GM12878 (cell line): ENCODE measurements around the gene LRP5. TPM values are rescaled to one million over a fixed set of nuclear protein-coding genes. Genes with fewer than 3 reads are reported as not detected.

ENCODE experiments used
- ATAC-seq: fragments of 200-7000 bp; cut with Tn5 transposase; 3 replicates; pipeline ENCODE4 v1.9.1; 2020; ENCODE audit warnings: mild to moderate bottlenecking, moderate library complexity
- BruUV-seq: library from RNA; stranded (reverse); fragments of 400-500 nt; replicated peaks from 2 replicates; lab custom pipeline; 2021; lab: Mats Ljungman, UMichigan
- CTCF ChIA-PET: fragments of 300-600 bp; sonication (Branson Sonifier 250); formaldehyde crosslinking; extraction: SDS; loops from one replicate; lab custom pipeline; 2021; ENCODE audit warnings: inconsistent platforms; lab: Yijun Ruan, JAX
- POLR2A ChIA-PET: fragments of 350-600 bp; formaldehyde crosslinking; extraction: SDS; loops from one replicate; lab custom pipeline; 2021; ENCODE audit warnings: inconsistent platforms; lab: Charles Lee
- RAD21 ChIA-PET: fragments of 300-600 bp; sonication (Branson Sonifier 250); formaldehyde crosslinking; loops from one replicate; lab custom pipeline; 2023; ENCODE audit warnings: antibody characterized with exemption; ENCODE audit not compliant: unreplicated experiment; lab: Charles Lee
- SMC1A ChIA-PET: fragments of 300-600 bp; sonication (Branson Sonifier 250); formaldehyde crosslinking; loops from one replicate; lab custom pipeline; 2023; ENCODE audit not compliant: unreplicated experiment, uncharacterized antibody; lab: Charles Lee
- DNase-seq: peaks from one replicate; pipeline ENCODE4 v3.0.0-alpha.2; 2011; ENCODE audit warnings: low read depth, low spot score
- FAIRE-seq: peaks from 3 replicates; lab custom pipeline; 2011; peaks lifted over from hg19 to GRCh38; lab: Jason Lieb, UNC
- H2AFZ ChIP-seq: 2 replicates; pipeline ENCODE4 v1.6.0; 2011; ENCODE audit warnings: low read depth, low read length, control low read depth; ENCODE audit not compliant: control insufficient read depth
- H3K27ac ChIP-seq: 2 replicates; pipeline ENCODE4 v1.5.1; 2011; ENCODE audit warnings: control low read depth; ENCODE audit not compliant: control insufficient read depth, insufficient read depth
- H3K27me3 ChIP-seq, 2 experiments: replicated peaks in 1 of 2; 2 replicates each; pipeline versions ENCODE4 v1.6.0 to v1.6.1; 2011; ENCODE audit warnings: low read length in 1 of 2; ENCODE audit not compliant: control insufficient read depth in 2 of 2, insufficient read depth in 2 of 2
- H3K36me3 ChIP-seq, 2 experiments: 2 replicates each; pipeline ENCODE4 v1.5.1; 2011; ENCODE audit warnings: low read length in 1 of 2; ENCODE audit not compliant: control insufficient read depth in 2 of 2, insufficient read depth in 2 of 2
- H3K4me1 ChIP-seq: 2 replicates; pipeline ENCODE4 v1.6.1; 2011; ENCODE audit warnings: mild to moderate bottlenecking, low read length, moderate library complexity, mixed read lengths; ENCODE audit not compliant: control insufficient read depth, insufficient read depth
- H3K4me2 ChIP-seq: 2 replicates; pipeline ENCODE4 v1.6.0; 2011; ENCODE audit warnings: control low read depth; ENCODE audit not compliant: control insufficient read depth, insufficient read depth
- H3K4me3 ChIP-seq: fragments of 200-600 bp; sonication (generic); 2 replicates; pipeline ENCODE4 v1.5.1; 2016
- H3K79me2 ChIP-seq: 2 replicates; pipeline ENCODE4 v1.6.0; 2011; ENCODE audit warnings: low read length; ENCODE audit not compliant: control insufficient read depth, insufficient read depth
- H3K9ac ChIP-seq: 2 replicates; pipeline ENCODE4 v1.8.0; 2011; ENCODE audit warnings: low read length, control low read depth, mixed read lengths; ENCODE audit not compliant: control insufficient read depth, insufficient read depth
- H3K9me3 ChIP-seq: replicated peaks from 3 replicates; pipeline ENCODE4 v1.5.1; 2011; ENCODE audit warnings: mild to moderate bottlenecking, low read length; ENCODE audit not compliant: control insufficient read depth, insufficient read depth
- H4K20me1 ChIP-seq: 2 replicates; pipeline ENCODE4 v1.6.0; 2011; ENCODE audit not compliant: control insufficient read depth, insufficient read depth
- BMI1 ChIP-seq: fragments of 450-650 bp; IDR thresholded peaks from 2 replicates; pipeline ENCODE4 v1.6.1; 2016; ENCODE audit warnings: mild to moderate bottlenecking, moderate library complexity, borderline replicate concordance
- DPF2 ChIP-seq: fragments of 450-650 bp; IDR thresholded peaks from 2 replicates; pipeline ENCODE4 v1.6.1; 2017; ENCODE audit warnings: mild to moderate bottlenecking
- NFIC ChIP-seq: IDR thresholded peaks from 2 replicates; pipeline ENCODE4 v1.6.1; 2012; ENCODE audit warnings: low read depth, mild to moderate bottlenecking, inconsistent platforms, low read length, moderate library complexity
- TCF3 ChIP-seq: IDR thresholded peaks from 2 replicates; pipeline ENCODE4 v1.6.1; 2012; ENCODE audit warnings: low read depth, mild to moderate bottlenecking, low read length, borderline replicate concordance; ENCODE audit not compliant: insufficient read depth
- WGBS: methylation state at CpG from one replicate; pipeline ENCODE4 v1.1.6; 2016; ENCODE audit warnings: low lambda C conversion rate; ENCODE audit not compliant: insufficient replicate concordance, insufficient coverage; ENCODE audit errors: missing lambda C conversion rate; 5-methylcytosine and 5-hydroxymethylcytosine counted together
- in situ Hi-C: fragments of 300-500 bp; cut with MboI; formaldehyde crosslinking; loops from 9 replicates; pipeline ENCODE4 v1.14.3; 2018; ENCODE audit warnings: mixed read lengths
- intact Hi-C: fragments of 100-400 bp; cut with micrococcal nuclease; formaldehyde crosslinking; loops from one replicate; pipeline ENCODE4 v1.14.2; 2022; ENCODE audit not compliant: unreplicated experiment
- polyA plus RNA-seq, 11 experiments: library from polyadenylated mRNA; depleted of rRNA in 4 of 11; unstranded in 6 of 11; stranded (reverse) in 5 of 11; fragments of >200 nt; fragmentation: Nextera tagmentation in 4 of 11; fragmentation: Illumina TruSeq in 1 of 11; extraction: Ambion mirVana in 4 of 11; extraction: Trizol in 1 of 11; gene quantifications; 1 replicate in 1 of 11; 2 replicates in 10 of 11; pipeline versions ENCODE4 v1.2.1 to v1.2.3, GENCODE V29; 2011 to 2016; ENCODE audit warnings: inconsistent platforms in 2 of 11, missing spikeins in 2 of 11, low read depth in 1 of 11
- total RNA-seq, 4 experiments: library from RNA; depleted of rRNA in 3 of 4; stranded (reverse); fragments of >200 nt in 3 of 4; fragmentation: Illumina TruSeq in 1 of 4; extraction: Trizol in 1 of 4; gene quantifications; 2 replicates each; pipeline versions ENCODE4 v1.2.1 to v1.2.3, GENCODE V29; 2013 to 2021

LRP5 gene
- total and polyA plus RNA-seq, 10 of the 15 experiments (the other 5 are each of a cell fraction or from before 2014, with no cell fraction given) = 0.37 to 34.0 (median 6.6) TPM

GRCh38 chr11:68390315-68390714 lies 77.9 kb downstream of the LRP5 start:
- FAIRE-seq (no peak), ATAC-seq (no peak), DNase-seq (no peak)
- ChIA-PET POLR2A (no interaction called here), RAD21 (no interaction called here), CTCF (no interaction called here), SMC1A (interaction anchor here (1.3 kb wide), 1 partner anchor 8 kb away, joined by 3 read pairs; no protein-coding TSS in a partner anchor)
- TF ChIP-seq BMI1 (no peak), TCF3 (no peak)
- Histone ChIP-seq H3K27ac (no peak overlapping the region), H3K36me3 (peaks cover 4 to 9% of the 10 kb centered on the region in 2 experiments; a peak in 3 of 4 replicates), H4K20me1 (no peaks in the 10 kb centered on the region), H3K9ac (no peak overlapping the region), H3K79me2 (no peaks in the 10 kb centered on the region), H3K4me2 (no peak overlapping the region), H2AFZ (no peak overlapping the region), H3K4me1 (no peaks in the 10 kb centered on the region), H3K4me3 (no peak overlapping the region), H3K27me3 (no peaks in the 10 kb centered on the region), H3K9me3 (no peaks in the 10 kb centered on the region)
- intact Hi-C loops (no loop called here), in situ Hi-C loops (no loop called here)
- WGBS = 81% methylated on average over 10 of the region's 16 CpGs
- no TSS peak for BruUV-seq

GRCh38 chr11:68392822-68393221 lies 80.4 kb downstream of the LRP5 start:
- H3K4me2 ChIP-seq = no peak overlapping the region
- POLR2A ChIA-PET = no interaction called here
- no peaks in the 10 kb centered on the region for H3K9me3 ChIP-seq
- no peak overlapping the region for H3K4me3 ChIP-seq
- FAIRE-seq = no peak
- H3K4me1 ChIP-seq = no peaks in the 10 kb centered on the region
- CTCF ChIA-PET = no interaction called here
- RAD21 ChIA-PET = no interaction called here
- peaks cover 4 to 6% of the 10 kb centered on the region in 2 experiments; a peak in 3 of 4 replicates for H3K36me3 ChIP-seq
- intact Hi-C loops (no loop called here), in situ Hi-C loops (no loop called here)
- H3K27me3 ChIP-seq = no peaks in the 10 kb centered on the region
- no peak overlapping the region for H3K9ac ChIP-seq
- SMC1A ChIA-PET = no interaction called here
- WGBS = 72% methylated on average over 7 of the region's 7 CpGs
- H3K27ac ChIP-seq = no peak overlapping the region
- no peaks in the 10 kb centered on the region for H4K20me1 ChIP-seq
- no peak for DNase-seq
- no TSS peak for BruUV-seq
- TF ChIP-seq NFIC (no peak), DPF2 (no peak)
- no peak for ATAC-seq
- H3K79me2 ChIP-seq = no peaks in the 10 kb centered on the region
- H2AFZ ChIP-seq = no peak overlapping the region
